HCT116 (cell line): ENCODE results near the gene ZNF507. TPM values are rescaled to one million over a fixed set of nuclear protein-coding genes. Genes with fewer than 3 reads are reported as not detected.

Experiments
- ATAC-seq: fragments of 200-7000 bp; cut with Tn5 transposase; 2 replicates; pipeline ENCODE4 v1.9.1; 2020; ENCODE audit warnings: mild to moderate bottlenecking, moderate library complexity
- BruUV-seq: library from RNA; stranded (reverse); fragments of 400-500 nt; replicated peaks from 2 replicates; lab custom pipeline; 2021; lab: Mats Ljungman, UMichigan
- CTCF ChIA-PET: fragments of 300-600 bp; sonication (Branson Sonifier 250); formaldehyde crosslinking; loops from one replicate; lab custom pipeline; 2021; ENCODE audit warnings: antibody characterized with exemption; lab: Charles Lee
- POLR2A ChIA-PET: fragments of 300-600, 350-600 bp; sonication (Branson Sonifier 250); formaldehyde crosslinking; loops from one replicate; lab custom pipeline; 2021; ENCODE audit warnings: antibody characterized with exemption; lab: Charles Lee
- RAD21 ChIA-PET, 2 experiments: fragments of 300-600 bp; sonication (Branson Sonifier 250); formaldehyde crosslinking; loops; one replicate each; lab custom pipeline; 2023; ENCODE audit warnings: low total read pairs in 2 of 2; ENCODE audit not compliant: uncharacterized antibody in 2 of 2, unreplicated experiment in 2 of 2, low non-redundant PET in 1 of 2; lab: Charles Lee
- DNase-seq: peaks from one replicate; pipeline ENCODE4 v3.0.0-alpha.2; 2010; ENCODE audit warnings: low read depth, low spot score
- H2AFZ ChIP-seq: fragments of 200-600 bp; shearing (Covaris generic), sonication (generic); 2 replicates; pipeline ENCODE4 v1.6.1; 2017; ENCODE audit warnings: low read depth, mixed run types, mixed read lengths, antibody characterized with exemption, low read length; ENCODE audit not compliant: poor library complexity, severe bottlenecking
- H3K27ac ChIP-seq: 2 replicates; pipeline ENCODE4 v1.5.1; 2012; ENCODE audit warnings: low read depth, low read length
- H3K27me3 ChIP-seq: fragments of 200-600 bp; sonication (generic); 2 replicates; pipeline ENCODE4 v1.6.1; 2016; ENCODE audit warnings: mixed run types, low read length, mixed read lengths; ENCODE audit not compliant: insufficient read depth
- H3K36me3 ChIP-seq, 2 experiments: fragments of 200-500 bp in 1 of 2; fragments of 200-600 bp in 1 of 2; sonication (Bioruptor generic) in 1 of 2; sonication (generic) in 1 of 2; 2 replicates each; pipeline versions ENCODE4 v1.5.1 to v1.6.1; 2014 to 2016; ENCODE audit warnings: low read length in 2 of 2, inconsistent platforms in 1 of 2, mixed read lengths in 1 of 2, mixed run types in 1 of 2; ENCODE audit not compliant: insufficient read depth in 2 of 2, control insufficient read depth in 1 of 2
- H3K4me1 ChIP-seq, 2 experiments: fragments of 200-600 bp in 1 of 2; sonication (generic) in 1 of 2; 2 replicates each; pipeline versions ENCODE4 v1.5.1 to v1.6.1; 2012 to 2017; ENCODE audit warnings: low read length in 2 of 2, inconsistent platforms in 1 of 2, mild to moderate bottlenecking in 1 of 2, mixed read lengths in 1 of 2, mixed run types in 1 of 2, moderate library complexity in 1 of 2; ENCODE audit not compliant: insufficient read depth in 2 of 2, control insufficient read depth in 1 of 2
- H3K4me2 ChIP-seq: fragments of 200-600 bp; sonication (generic); 2 replicates; pipeline ENCODE4 v1.6.1; 2017; ENCODE audit warnings: mixed run types, low read length, mixed read lengths
- H3K4me3 ChIP-seq, 2 experiments: fragments of 200-600 bp in 1 of 2; sonication (generic) in 1 of 2; replicated peaks in 1 of 2; 2 replicates each; pipeline ENCODE4 v1.5.1; 2011 to 2016; ENCODE audit warnings: low read length in 2 of 2, control low read depth in 1 of 2, low read depth in 1 of 2, mild to moderate bottlenecking in 1 of 2, mixed read lengths in 1 of 2, mixed run types in 1 of 2
- H3K79me2 ChIP-seq: fragments of 200-600 bp; sonication (generic); 2 replicates; pipeline ENCODE4 v1.6.1; 2017; ENCODE audit warnings: mild to moderate bottlenecking, mixed run types, low read length, moderate library complexity, mixed read lengths; ENCODE audit not compliant: insufficient read depth
- H3K9ac ChIP-seq: fragments of 200-600 bp; sonication (generic); 2 replicates; pipeline ENCODE4 v1.6.1; 2016; ENCODE audit warnings: low read length, mixed read lengths
- H3K9me2 ChIP-seq: fragments of 200-600 bp; sonication (generic), shearing (Covaris generic); 2 replicates; pipeline ENCODE4 v1.6.1; 2017; ENCODE audit warnings: mixed run types, mild to moderate bottlenecking, moderate library complexity; ENCODE audit not compliant: insufficient read depth
- H3K9me3 ChIP-seq, 2 experiments: fragments of 200-500 bp in 1 of 2; fragments of 200-600 bp in 1 of 2; sonication (Bioruptor generic) in 1 of 2; sonication (generic) in 1 of 2; 2 replicates each; pipeline ENCODE4 v1.6.1; 2014 to 2017; ENCODE audit warnings: low read length in 2 of 2, mixed read lengths in 2 of 2, inconsistent platforms in 1 of 2, low read depth in 1 of 2, mild to moderate bottlenecking in 1 of 2, mixed run types in 1 of 2, moderate library complexity in 1 of 2; ENCODE audit not compliant: control insufficient read depth in 1 of 2, insufficient read depth in 1 of 2
- H4K20me1 ChIP-seq: fragments of 200-600 bp; sonication (generic), shearing (Covaris generic); 2 replicates; pipeline ENCODE4 v1.6.1; 2017; ENCODE audit warnings: mixed run types, mild to moderate bottlenecking, moderate library complexity; ENCODE audit not compliant: insufficient read depth
- ATF3 ChIP-seq: IDR thresholded peaks from 2 replicates; pipeline ENCODE4 v1.6.1; 2012
- CEBPB ChIP-seq: IDR thresholded peaks from 2 replicates; pipeline ENCODE4 v1.6.1; 2012; ENCODE audit warnings: low read depth
- CTCF ChIP-seq, 3 experiments: fragments of 200-600 bp in 1 of 3; sonication (generic) in 1 of 3; IDR thresholded peaks in 2 of 3; conservative IDR thresholded peaks in 1 of 3; 2 replicates each; pipeline ENCODE4 v1.5.1; 2012 to 2017; ENCODE audit warnings: low read depth in 2 of 3, low read length in 2 of 3, antibody characterized with exemption in 1 of 3, borderline replicate concordance in 1 of 3, control low read depth in 1 of 3, mild to moderate bottlenecking in 1 of 3, mixed read lengths in 1 of 3, mixed run types in 1 of 3, moderate library complexity in 1 of 3; ENCODE audit not compliant: insufficient read depth in 1 of 3
- ELF1 ChIP-seq: IDR thresholded peaks from 2 replicates; pipeline ENCODE4 v1.6.1; 2012; ENCODE audit warnings: low read depth, borderline replicate concordance
- EZH2 ChIP-seq: fragments of 200-600 bp; sonication (generic); IDR thresholded peaks from 2 replicates; pipeline ENCODE4 v1.6.1; 2017; ENCODE audit warnings: antibody characterized with exemption, mixed run types
- EZH2phosphoT487 ChIP-seq: fragments of 200-600 bp; IDR thresholded peaks from 2 replicates; pipeline ENCODE4 v1.6.1; 2018; ENCODE audit warnings: antibody characterized with exemption, borderline replicate concordance
- FOSL1 ChIP-seq: IDR thresholded peaks from 2 replicates; pipeline ENCODE4 v1.6.1; 2012; ENCODE audit warnings: low read depth
- JUND ChIP-seq: IDR thresholded peaks from 2 replicates; pipeline ENCODE4 v1.6.1; 2012
- POLR2A ChIP-seq: IDR thresholded peaks from 2 replicates; pipeline ENCODE4 v1.7.0; 2011; ENCODE audit warnings: borderline replicate concordance; ENCODE audit not compliant: insufficient read depth, insufficient read length; ENCODE audit errors: extremely low read depth
- POLR2AphosphoS5 ChIP-seq: IDR thresholded peaks from 2 replicates; pipeline ENCODE4 v1.6.1; 2011; ENCODE audit warnings: mild to moderate bottlenecking, low read depth, low read length, moderate library complexity
- RAD21 ChIP-seq: IDR thresholded peaks from 2 replicates; pipeline ENCODE4 v1.6.1; 2012; ENCODE audit warnings: low read depth, mild to moderate bottlenecking
- REST ChIP-seq: IDR thresholded peaks from 2 replicates; pipeline ENCODE4 v1.6.1; 2012; ENCODE audit warnings: low read depth
- TCF7L2 ChIP-seq: IDR thresholded peaks from 2 replicates; pipeline ENCODE4 v1.7.0; 2011; ENCODE audit warnings: borderline replicate concordance, inconsistent platforms; ENCODE audit not compliant: insufficient read depth, insufficient read length; ENCODE audit errors: extremely low read depth
- YY1 ChIP-seq: IDR thresholded peaks from 2 replicates; pipeline ENCODE4 v1.6.1; 2011; ENCODE audit warnings: low read length, low read depth, moderate library complexity, mild to moderate bottlenecking; ENCODE audit not compliant: insufficient replicate concordance; ENCODE audit errors: extremely low read depth
- ZNF274 ChIP-seq: fragments of 200-500 bp; sonication (Bioruptor generic); IDR thresholded peaks from 2 replicates; pipeline ENCODE4 v1.6.1; 2014; ENCODE audit warnings: mild to moderate bottlenecking, low read depth, low read length, inconsistent platforms
- intact Hi-C: fragments of 100-400 bp; cut with micrococcal nuclease; formaldehyde crosslinking; loops from 2 replicates; pipeline ENCODE4 v1.10.0; 2022
- total RNA-seq: library from RNA; stranded (reverse); gene quantifications from one replicate; pipeline ENCODE4 v1.2.1, GENCODE V29; 2021; ENCODE audit not compliant: unreplicated experiment
- TF ChIP-seq, protein P1 (sequence below): IDR thresholded peaks from 2 replicates; pipeline ENCODE4 v1.6.1; 2012
- TF ChIP-seq, protein P2 (sequence below): IDR thresholded peaks from 2 replicates; pipeline ENCODE4 v1.6.1; 2011; ENCODE audit warnings: mild to moderate bottlenecking, low read length, moderate library complexity; ENCODE audit not compliant: insufficient replicate concordance; ENCODE audit errors: extremely low read depth

Gene ZNF507
- total RNA-seq, 1 experiment from 2014 or later, result 27.4 TPM

- peak overlapping the region; percentile 74 for H3K4me2 ChIP-seq
- peaks cover 31 to 35% of the 10 kb centered on the region in 2 experiments for H3K4me1 ChIP-seq
- no peaks in the 10 kb centered on the region for H3K9me2 ChIP-seq
- DNase-seq, result peak; percentile 94
- H3K36me3 ChIP-seq, result peaks cover 0 to 15% of the 10 kb centered on the region in 2 experiments; a peak in 2 of 4 replicates
- H3K9me3 ChIP-seq, result no peaks in the 10 kb centered on the region
- H3K9ac ChIP-seq, result peak overlapping the region; percentile 40
- H3K79me2 ChIP-seq, result peaks cover 62% of the 10 kb centered on the region
- ChIA-PET RAD21 (interaction anchor here in 1 of 2 experiments (0.5 kb wide), 1 partner anchor 690 kb away, joined by 5 read pairs; no protein-coding TSS in a partner anchor), POLR2A (interaction anchor here (0.8 kb wide), 1 partner anchor 14 kb away, joined by 3 read pairs; no protein-coding TSS in a partner anchor), CTCF (interaction anchor here (0.8 kb wide), 1 partner anchor 36 kb away, joined by 4 read pairs; no protein-coding TSS in a partner anchor)
- no TSS peak for BruUV-seq
- peak; percentile 99 for ATAC-seq
- peak overlapping the region in 1 of 2 experiments; percentile 42; a peak in 2 of 4 replicates for H3K4me3 ChIP-seq
- no peaks in the 10 kb centered on the region for H3K27me3 ChIP-seq
- H3K27ac ChIP-seq, result peak overlapping the region; percentile 68
- no peaks in the 10 kb centered on the region for H4K20me1 ChIP-seq
- no peak overlapping the region for H2AFZ ChIP-seq
- intact Hi-C loops, result no loop called here
- TF ChIP-seq, protein P1, sequence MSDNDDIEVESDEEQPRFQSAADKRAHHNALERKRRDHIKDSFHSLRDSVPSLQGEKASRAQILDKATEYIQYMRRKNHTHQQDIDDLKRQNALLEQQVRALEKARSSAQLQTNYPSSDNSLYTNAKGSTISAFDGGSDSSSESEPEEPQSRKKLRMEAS, result peak; percentile 73
- TF ChIP-seq CEBPB (peak; percentile 54; the same call in 1 of the 2 replicates), EZH2 (no peak), ZNF274 (no peak), TCF7L2 (peak; percentile 41), ELF1 (no peak; the same call in 1 of the 2 replicates), CTCF (IDR thresholded peaks at IDR 0.05 in 2 of 3, conservative IDR thresholded peaks at IDR 0.05 in 1 of 3; ENCODE audit: borderline replicate concordance in 1 of 3, insufficient read depth in 1 of 3, low read depth in 2 of 3, low read length in 2 of 3) (no peak), ATF3 (peak; percentile 47), FOSL1 (peak; percentile 97), EZH2phosphoT487 (no peak), POLR2AphosphoS5 (peak; percentile 68), POLR2A (no peak), YY1 (no peak), JUND (peak; percentile 96), REST (no peak), RAD21 (no peak)
- TF ChIP-seq, protein P2, sequence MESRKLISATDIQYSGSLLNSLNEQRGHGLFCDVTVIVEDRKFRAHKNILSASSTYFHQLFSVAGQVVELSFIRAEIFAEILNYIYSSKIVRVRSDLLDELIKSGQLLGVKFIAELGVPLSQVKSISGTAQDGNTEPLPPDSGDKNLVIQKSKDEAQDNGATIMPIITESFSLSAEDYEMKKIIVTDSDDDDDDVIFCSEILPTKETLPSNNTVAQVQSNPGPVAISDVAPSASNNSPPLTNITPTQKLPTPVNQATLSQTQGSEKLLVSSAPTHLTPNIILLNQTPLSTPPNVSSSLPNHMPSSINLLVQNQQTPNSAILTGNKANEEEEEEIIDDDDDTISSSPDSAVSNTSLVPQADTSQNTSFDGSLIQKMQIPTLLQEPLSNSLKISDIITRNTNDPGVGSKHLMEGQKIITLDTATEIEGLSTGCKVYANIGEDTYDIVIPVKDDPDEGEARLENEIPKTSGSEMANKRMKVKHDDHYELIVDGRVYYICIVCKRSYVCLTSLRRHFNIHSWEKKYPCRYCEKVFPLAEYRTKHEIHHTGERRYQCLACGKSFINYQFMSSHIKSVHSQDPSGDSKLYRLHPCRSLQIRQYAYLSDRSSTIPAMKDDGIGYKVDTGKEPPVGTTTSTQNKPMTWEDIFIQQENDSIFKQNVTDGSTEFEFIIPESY, result peak; percentile 24
Observed at GRCh38 chr19:32373585-32374295, 28.3 kb downstream of the ZNF507 start.
